ENCODE data around the gene KIF1B. TPM values are rescaled to one million over a fixed set of nuclear protein-coding genes. Genes with fewer than 3 reads are reported as not detected.
"Not testable (repeated sequence)": the region's sequence is repeated elsewhere in the genome, so short reads cannot be mapped to it uniquely, and the experiment has no call there.

The KIF1B gene
- total RNA-seq, 1 experiment from 2014 or later = 28.1 TPM

DNA sequence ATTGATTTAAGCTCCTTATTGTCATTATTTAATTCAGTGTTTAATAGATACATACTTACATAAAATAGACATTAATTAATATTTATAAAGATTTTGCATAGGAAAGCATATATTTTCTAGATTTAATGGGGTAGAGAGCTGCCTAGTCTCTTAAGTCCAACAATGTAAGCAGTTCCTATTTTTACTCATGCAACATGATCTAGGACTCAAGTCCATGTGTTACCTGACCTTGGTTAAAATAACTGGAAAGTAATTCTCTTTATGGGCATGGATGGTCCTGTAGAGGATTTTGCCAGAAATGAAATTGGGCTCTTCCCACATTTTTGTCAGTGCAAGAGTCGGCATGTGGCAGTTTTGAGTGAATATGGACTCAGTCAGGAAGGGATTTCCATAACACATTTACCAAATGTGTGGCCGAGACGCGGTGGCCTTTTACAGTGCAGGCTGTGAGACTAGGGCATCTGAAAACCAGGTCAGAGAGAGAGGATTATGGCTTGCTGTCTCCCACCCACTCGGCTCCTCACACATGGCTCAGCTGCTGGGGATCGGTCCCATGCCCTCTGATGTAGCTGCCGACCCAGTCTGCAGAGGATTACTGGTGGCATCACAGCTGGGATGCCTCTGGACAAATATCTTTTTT is 6.2 kb upstream of the KIF1B start:
- intact Hi-C loops (cut with micrococcal nuclease) = no loop called here
- H4K20me1 ChIP-seq (ENCODE audit: insufficient read depth) = no peaks in the 10 kb centered on the region
- ATAC-seq = no peak
- POLR2A ChIA-PET = no interaction called here
- no peak overlapping the region for H3K4me3 ChIP-seq (replicated peaks in 1 of 2; ENCODE audit: low read depth in 1 of 2, low read length in 2 of 2)
- CTCF ChIA-PET = no interaction called here
- H3K4me2 ChIP-seq (ENCODE audit: low read length) = no peak overlapping the region
- peaks cover under 1 to 2% of the 10 kb centered on the region in 2 experiments; a peak in 1 of 4 replicates for H3K4me1 ChIP-seq (ENCODE audit: control insufficient read depth in 1 of 2, insufficient read depth in 2 of 2, low read length in 2 of 2)
- RAD21 ChIA-PET (ENCODE audit: low non-redundant PET in 1 of 2, low total read pairs in 2 of 2, uncharacterized antibody in 2 of 2, unreplicated experiment in 2 of 2) = no interaction called here
- H3K79me2 ChIP-seq (ENCODE audit: insufficient read depth, low read length) = no peaks in the 10 kb centered on the region
- no peaks in the 10 kb centered on the region for H3K9me3 ChIP-seq (ENCODE audit: control insufficient read depth in 1 of 2, insufficient read depth in 1 of 2, low read depth in 1 of 2, low read length in 2 of 2)
- no peak for DNase-seq (ENCODE audit: low read depth, low spot score)
- no peaks in the 10 kb centered on the region for H3K36me3 ChIP-seq (ENCODE audit: control insufficient read depth in 1 of 2, insufficient read depth in 2 of 2, low read length in 2 of 2)
- H2AFZ ChIP-seq (ENCODE audit: low read depth, low read length, poor library complexity, severe bottlenecking) = no peak overlapping the region
- no peaks in the 10 kb centered on the region for H3K9me2 ChIP-seq (ENCODE audit: insufficient read depth)
- BruUV-seq (replicated peaks) = no TSS peak
- no peak overlapping the region for H3K27ac ChIP-seq (ENCODE audit: low read depth, low read length)
- H3K27me3 ChIP-seq (ENCODE audit: insufficient read depth, low read length) = no peaks in the 10 kb centered on the region
- TF ChIP-seq SIN3A (IDR thresholded peaks at IDR 0.05; ENCODE audit: low read depth) (no peak), ZFX (IDR thresholded peaks at IDR 0.05) (no peak), TCF7L2 (IDR thresholded peaks at IDR 0.05; ENCODE audit: borderline replicate concordance, extremely low read depth, insufficient read depth, insufficient read length) (no peak), CEBPB (IDR thresholded peaks at IDR 0.05; ENCODE audit: low read depth) (no peak), SRF (IDR thresholded peaks at IDR 0.05; ENCODE audit: low read depth) (no peak), ELF1 (IDR thresholded peaks at IDR 0.05; ENCODE audit: borderline replicate concordance, low read depth) (no peak)
- TF ChIP-seq, protein P1, sequence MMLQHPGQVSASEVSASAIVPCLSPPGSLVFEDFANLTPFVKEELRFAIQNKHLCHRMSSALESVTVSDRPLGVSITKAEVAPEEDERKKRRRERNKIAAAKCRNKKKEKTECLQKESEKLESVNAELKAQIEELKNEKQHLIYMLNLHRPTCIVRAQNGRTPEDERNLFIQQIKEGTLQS (IDR thresholded peaks at IDR 0.05) = no peak
- TF ChIP-seq, protein P2, sequence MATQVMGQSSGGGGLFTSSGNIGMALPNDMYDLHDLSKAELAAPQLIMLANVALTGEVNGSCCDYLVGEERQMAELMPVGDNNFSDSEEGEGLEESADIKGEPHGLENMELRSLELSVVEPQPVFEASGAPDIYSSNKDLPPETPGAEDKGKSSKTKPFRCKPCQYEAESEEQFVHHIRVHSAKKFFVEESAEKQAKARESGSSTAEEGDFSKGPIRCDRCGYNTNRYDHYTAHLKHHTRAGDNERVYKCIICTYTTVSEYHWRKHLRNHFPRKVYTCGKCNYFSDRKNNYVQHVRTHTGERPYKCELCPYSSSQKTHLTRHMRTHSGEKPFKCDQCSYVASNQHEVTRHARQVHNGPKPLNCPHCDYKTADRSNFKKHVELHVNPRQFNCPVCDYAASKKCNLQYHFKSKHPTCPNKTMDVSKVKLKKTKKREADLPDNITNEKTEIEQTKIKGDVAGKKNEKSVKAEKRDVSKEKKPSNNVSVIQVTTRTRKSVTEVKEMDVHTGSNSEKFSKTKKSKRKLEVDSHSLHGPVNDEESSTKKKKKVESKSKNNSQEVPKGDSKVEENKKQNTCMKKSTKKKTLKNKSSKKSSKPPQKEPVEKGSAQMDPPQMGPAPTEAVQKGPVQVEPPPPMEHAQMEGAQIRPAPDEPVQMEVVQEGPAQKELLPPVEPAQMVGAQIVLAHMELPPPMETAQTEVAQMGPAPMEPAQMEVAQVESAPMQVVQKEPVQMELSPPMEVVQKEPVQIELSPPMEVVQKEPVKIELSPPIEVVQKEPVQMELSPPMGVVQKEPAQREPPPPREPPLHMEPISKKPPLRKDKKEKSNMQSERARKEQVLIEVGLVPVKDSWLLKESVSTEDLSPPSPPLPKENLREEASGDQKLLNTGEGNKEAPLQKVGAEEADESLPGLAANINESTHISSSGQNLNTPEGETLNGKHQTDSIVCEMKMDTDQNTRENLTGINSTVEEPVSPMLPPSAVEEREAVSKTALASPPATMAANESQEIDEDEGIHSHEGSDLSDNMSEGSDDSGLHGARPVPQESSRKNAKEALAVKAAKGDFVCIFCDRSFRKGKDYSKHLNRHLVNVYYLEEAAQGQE (IDR thresholded peaks at IDR 0.05; ENCODE audit: low read depth) = no peak
- no peak overlapping the region for H3K9ac ChIP-seq (ENCODE audit: low read length)

DNA sequence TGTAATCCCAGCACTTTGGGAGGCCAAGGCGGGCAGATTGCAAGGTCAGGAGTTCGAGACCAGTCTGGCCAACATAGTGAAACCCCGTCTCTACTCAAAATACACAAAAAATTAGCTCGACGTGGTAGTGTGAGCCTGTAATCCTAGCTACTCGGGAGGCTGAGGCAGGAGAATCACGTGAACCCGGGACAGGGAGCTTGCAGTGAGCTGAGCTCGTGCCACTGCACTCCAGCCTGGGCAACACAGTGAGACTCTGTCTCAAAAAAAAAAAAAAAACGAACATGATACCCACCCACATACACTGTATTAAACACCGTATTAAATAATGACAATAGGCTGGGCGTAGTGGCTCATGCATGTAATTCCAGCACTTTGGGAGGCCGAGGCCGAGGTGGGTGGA is 5.2 kb upstream of the KIF1B start:
- H3K27ac ChIP-seq (ENCODE audit: low read depth, low read length); ATAC-seq; H3K9ac ChIP-seq (ENCODE audit: low read length); RAD21 ChIA-PET (ENCODE audit: low non-redundant PET in 1 of 2, low total read pairs in 2 of 2, uncharacterized antibody in 2 of 2, unreplicated experiment in 2 of 2); H3K4me2 ChIP-seq (ENCODE audit: low read length); H3K9me2 ChIP-seq (ENCODE audit: insufficient read depth); H3K27me3 ChIP-seq (ENCODE audit: insufficient read depth, low read length); POLR2A ChIA-PET; intact Hi-C loops (cut with micrococcal nuclease); H3K79me2 ChIP-seq (ENCODE audit: insufficient read depth, low read length); CTCF ChIA-PET; H2AFZ ChIP-seq (ENCODE audit: low read depth, low read length, poor library complexity, severe bottlenecking); H3K9me3 ChIP-seq (ENCODE audit: control insufficient read depth in 1 of 2, insufficient read depth in 1 of 2, low read depth in 1 of 2, low read length in 2 of 2); DNase-seq (ENCODE audit: low read depth, low spot score); H3K4me3 ChIP-seq (replicated peaks in 1 of 2; ENCODE audit: low read depth in 1 of 2, low read length in 2 of 2); H4K20me1 ChIP-seq (ENCODE audit: insufficient read depth); H3K4me1 ChIP-seq (ENCODE audit: control insufficient read depth in 1 of 2, insufficient read depth in 2 of 2, low read length in 2 of 2); H3K36me3 ChIP-seq (ENCODE audit: control insufficient read depth in 1 of 2, insufficient read depth in 2 of 2, low read length in 2 of 2); BruUV-seq (replicated peaks): not testable (repeated sequence)

Data from HCT116 (cell line).